Tibial nerve (tissue), 4 donors: Measurements from ENCODE around the gene COL4A2.

Experiments
- EP300 ChIP-seq, 2 donors: sonication (generic); formaldehyde crosslinking; IDR thresholded peaks; one replicate each; pipeline ENCODE4 v1.6.1; 2017; ENCODE audit warnings: antibody characterized with exemption in 2 of 2, mild to moderate bottlenecking in 1 of 2
- TF ChIP-seq, protein P1 (sequence below), 5 experiments: fragments of 200-600 bp in 3 of 5; fragments of 450-650 bp in 2 of 5; sonication (generic) in 3 of 5; IDR thresholded peaks; one replicate each; pipeline ENCODE4 v1.5.1; 2016 to 2019; ENCODE audit warnings: antibody characterized with exemption in 5 of 5, mild to moderate bottlenecking in 3 of 5, moderate library complexity in 2 of 5

DNA sequence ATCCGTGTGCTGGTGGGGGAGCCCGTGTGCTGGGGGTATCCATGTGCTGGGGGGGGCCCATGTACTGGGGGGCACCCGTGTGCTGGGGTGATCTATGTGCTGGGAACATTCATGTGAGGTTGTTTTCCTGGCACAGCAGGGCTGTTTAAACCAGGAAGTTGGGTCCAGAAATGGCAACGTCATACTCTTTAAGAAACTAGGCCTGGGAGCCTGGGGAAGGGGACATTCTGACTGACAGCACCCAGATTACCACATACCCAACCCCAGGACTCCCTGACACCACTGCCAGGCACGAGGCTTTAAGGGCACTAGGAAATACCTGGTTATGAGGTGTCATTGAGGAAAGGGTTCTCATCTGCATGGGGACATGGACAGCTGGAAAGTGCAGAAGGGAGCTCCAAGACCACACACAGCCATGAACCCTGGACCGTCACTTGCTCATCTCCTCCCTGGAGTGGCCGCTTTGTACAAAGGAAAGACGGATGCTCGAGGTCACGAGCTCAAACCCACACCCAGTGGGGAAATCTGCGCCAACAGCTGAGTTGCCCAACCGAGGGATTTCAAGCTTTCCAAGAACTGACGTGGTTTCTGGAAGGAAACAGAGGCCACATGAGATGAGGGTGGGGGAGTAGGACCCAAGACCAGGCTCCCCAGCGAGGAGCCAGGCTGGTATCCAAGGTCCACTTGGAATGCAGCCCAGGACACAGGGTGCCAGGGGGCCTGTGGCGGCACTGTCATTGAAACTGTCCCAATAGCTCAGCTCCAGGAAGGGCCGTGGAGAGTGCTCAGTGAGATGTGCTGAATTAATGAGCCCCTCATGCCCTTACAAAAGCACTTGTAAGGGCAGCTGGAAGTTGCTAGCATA is 213.6 kb downstream of the COL4A2 start:
- TF ChIP-seq, protein P1, sequence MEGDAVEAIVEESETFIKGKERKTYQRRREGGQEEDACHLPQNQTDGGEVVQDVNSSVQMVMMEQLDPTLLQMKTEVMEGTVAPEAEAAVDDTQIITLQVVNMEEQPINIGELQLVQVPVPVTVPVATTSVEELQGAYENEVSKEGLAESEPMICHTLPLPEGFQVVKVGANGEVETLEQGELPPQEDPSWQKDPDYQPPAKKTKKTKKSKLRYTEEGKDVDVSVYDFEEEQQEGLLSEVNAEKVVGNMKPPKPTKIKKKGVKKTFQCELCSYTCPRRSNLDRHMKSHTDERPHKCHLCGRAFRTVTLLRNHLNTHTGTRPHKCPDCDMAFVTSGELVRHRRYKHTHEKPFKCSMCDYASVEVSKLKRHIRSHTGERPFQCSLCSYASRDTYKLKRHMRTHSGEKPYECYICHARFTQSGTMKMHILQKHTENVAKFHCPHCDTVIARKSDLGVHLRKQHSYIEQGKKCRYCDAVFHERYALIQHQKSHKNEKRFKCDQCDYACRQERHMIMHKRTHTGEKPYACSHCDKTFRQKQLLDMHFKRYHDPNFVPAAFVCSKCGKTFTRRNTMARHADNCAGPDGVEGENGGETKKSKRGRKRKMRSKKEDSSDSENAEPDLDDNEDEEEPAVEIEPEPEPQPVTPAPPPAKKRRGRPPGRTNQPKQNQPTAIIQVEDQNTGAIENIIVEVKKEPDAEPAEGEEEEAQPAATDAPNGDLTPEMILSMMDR (IDR thresholded peaks at IDR 0.05) = peak in 2 of 5 experiments; percentile 12 to 37
- TF ChIP-seq EP300 (IDR thresholded peaks at IDR 0.05) = peak; percentile 100
